HG02938 (cell line): ENCODE results near the gene CCDC88C.
"Not testable (repeated sequence)": the region's sequence is repeated elsewhere in the genome, so short reads cannot be mapped to it uniquely, and the experiment has no call there.

ENCODE experiments used
- ATAC-seq: cut with Tn5 transposase; IDR thresholded peaks from one replicate; pipeline ENCODE4 v1.9.1; 2021; ENCODE audit warnings: mild to moderate bottlenecking, moderate library complexity; ENCODE audit not compliant: unreplicated experiment

CCDC88C gene

GRCh38 chr14:91272341-91273272, 145.0 kb downstream of the CCDC88C start:
- ATAC-seq = no peak

DNA sequence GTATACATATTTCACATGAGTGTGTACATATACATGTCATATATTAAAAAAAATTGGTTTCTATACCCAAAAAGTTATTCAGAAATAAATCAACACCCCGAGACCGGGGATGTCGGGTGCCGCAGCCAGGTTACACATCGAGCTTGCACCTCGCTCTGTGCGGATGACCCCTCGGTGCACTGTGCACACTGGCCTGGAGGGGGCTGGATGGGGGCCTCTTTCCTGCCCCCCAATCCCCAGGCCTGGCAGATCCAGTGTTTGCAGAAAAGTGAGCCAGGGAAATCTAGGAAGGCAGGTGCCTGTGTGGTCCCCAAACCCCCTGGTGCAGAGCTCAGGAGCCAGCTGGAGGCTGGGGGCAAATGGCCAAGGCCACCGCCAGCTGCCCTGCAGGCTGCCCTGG, 146.0 kb downstream of the CCDC88C start:
- ATAC-seq = no peak

- ATAC-seq = no peak
These were observed 147.0 kb downstream of the CCDC88C start for GRCh38 chr14:91270619-91271018.

DNA sequence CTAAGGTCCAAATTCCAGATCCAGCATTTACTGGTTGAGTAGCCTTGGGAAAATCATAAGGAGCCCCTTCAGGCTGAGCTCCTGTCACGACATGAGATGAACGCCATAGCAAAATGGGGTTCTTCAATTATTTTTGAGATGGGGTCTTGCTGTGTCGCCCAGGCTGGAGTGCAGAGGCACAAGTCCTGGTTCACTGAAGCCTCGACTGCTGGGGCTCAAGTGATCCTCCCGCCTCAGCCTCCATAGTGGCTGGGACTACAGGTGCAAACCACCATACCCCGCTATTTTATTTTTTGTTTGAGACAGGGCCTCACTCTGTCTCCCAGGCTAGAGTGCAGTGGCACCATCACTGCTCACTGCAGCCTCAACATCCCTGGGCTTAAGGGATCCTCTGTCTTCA, 147.4 kb downstream of the CCDC88C start:
- ATAC-seq = no peak

GRCh38 chr14:91269076-91269991, 148.3 kb downstream of the CCDC88C start:
- no peak for ATAC-seq

GRCh38 chr14:91267965-91268437, 149.6 kb downstream of the CCDC88C start:
- ATAC-seq = no peak

GRCh38 chr14:91266276-91266675, 151.3 kb downstream of the CCDC88C start:
- ATAC-seq = not testable (repeated sequence)

- no peak for ATAC-seq
These were observed 152.2 kb downstream of the CCDC88C start for GRCh38 chr14:91265404-91265803.

DNA sequence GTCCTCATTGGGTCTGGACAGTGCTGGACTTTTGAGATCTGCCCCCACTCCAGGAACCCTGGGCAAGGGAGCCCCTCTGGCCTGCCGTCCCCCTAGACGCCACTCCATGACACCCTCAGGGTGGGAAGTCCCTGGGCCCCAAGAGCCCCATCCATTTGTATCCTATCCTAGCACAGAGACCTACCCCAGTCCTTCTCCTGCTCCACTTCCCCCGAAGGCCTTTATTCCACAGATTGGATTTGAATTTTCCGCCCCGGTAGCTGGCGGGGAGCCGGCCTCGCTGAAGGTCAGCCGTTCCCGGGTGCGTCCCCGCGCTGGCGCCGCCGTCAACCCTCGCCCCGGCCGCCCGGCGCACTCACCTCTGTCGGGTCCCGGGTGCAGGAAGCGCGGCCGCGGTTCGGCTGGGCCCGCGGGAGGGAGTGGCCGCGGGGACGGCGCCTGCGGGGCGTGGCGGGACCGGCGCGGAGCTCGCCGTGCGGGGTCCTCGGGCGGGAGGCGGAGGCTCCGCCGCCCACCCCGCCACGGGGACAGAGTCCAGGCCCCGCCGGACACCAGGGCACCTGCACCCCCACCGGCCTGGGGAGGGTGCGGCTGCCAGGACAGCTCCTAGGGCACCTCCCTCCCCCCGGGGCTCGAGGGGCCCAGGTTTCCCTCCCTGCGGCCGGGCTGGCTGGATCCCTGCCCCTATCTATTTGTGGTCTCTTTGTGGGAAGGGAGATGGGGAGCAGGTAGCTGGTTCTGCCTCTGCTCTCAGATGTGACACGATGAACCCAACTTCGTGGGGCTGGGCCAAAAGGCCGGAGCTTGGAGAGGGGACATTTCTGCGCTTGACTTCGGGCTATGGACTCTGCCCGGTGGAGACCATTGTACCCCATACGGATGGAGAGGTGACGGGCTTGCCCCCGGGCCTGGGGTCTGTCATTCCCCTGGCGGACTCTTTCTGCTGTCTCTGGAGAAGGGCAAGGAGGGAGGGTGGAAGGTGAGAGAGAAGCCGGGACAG, 153.2 kb downstream of the CCDC88C start:
- ATAC-seq = no peak

GRCh38 chr14:91263329-91263728, 154.3 kb downstream of the CCDC88C start:
- no peak for ATAC-seq

- no peak for ATAC-seq
These were observed 155.6 kb downstream of the CCDC88C start for GRCh38 chr14:91261986-91262549.

DNA sequence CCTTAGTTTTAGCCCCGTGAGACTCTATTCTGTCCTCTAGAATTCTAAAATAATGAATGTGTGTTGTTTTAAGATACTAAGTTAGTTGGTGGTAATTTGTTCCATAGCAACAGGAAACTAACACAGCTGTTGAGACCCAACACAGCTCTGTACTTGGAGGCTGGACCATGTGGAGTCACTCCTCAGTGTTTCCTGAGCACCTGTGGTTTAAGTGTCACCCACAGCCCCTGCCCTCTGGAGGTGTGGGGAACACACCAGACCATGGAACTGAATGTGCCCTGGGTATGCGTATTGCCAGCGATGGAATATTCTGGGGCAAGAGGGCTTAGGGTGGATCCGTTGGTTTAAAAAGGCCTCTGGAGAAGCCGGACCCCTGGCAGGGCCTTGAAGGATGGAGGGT, 156.5 kb downstream of the CCDC88C start:
- no peak for ATAC-seq

DNA sequence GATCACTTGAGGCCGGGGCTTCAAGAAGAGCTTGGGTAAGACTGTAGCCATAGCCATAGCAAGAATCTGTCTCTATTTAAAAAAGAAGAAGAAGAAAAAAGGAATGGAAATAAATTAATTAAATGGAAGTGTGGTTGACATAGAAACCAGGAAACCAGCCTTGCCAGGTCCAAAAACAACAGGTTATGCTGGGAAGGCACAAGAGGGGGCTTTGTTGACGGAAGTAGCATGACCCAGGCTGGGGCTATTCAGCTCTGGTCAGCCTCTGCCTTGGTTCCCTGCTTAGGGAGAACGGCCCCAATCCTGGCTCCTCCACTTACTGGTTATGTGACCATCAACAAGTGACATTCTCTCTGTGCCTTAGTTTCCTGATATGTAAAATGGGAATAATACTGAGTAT, 158.7 kb downstream of the CCDC88C start:
- no peak for ATAC-seq

DNA sequence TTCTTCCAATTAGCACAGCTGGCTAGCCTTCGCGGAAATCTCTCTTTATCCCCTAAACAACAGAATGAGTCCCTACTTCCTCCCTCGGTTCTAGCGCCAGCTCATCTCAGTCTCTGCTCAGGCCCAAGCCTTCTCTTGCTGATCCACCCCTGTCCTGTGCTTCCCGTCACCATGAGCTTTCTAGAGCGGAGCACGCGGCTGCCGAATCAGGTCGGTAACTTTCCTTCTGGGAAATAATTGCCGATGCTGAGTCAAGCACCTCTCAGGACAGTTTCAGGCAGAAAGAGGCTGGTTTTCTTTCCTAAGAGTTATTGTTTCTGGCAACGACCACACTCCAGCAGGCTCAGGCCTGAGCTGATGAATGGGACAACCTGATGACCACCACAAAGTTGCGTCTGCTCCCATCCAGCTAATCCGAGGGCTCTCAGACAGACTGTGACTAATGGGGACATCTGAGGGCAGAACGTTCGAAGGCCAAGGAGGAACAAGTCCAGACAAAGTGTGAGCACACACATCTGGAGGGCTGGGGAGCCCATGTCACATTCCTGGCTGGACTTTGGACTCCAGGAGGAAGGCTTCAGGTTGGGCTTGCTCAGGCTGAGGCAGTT, 159.5 kb downstream of the CCDC88C start:
- ATAC-seq = no peak

DNA sequence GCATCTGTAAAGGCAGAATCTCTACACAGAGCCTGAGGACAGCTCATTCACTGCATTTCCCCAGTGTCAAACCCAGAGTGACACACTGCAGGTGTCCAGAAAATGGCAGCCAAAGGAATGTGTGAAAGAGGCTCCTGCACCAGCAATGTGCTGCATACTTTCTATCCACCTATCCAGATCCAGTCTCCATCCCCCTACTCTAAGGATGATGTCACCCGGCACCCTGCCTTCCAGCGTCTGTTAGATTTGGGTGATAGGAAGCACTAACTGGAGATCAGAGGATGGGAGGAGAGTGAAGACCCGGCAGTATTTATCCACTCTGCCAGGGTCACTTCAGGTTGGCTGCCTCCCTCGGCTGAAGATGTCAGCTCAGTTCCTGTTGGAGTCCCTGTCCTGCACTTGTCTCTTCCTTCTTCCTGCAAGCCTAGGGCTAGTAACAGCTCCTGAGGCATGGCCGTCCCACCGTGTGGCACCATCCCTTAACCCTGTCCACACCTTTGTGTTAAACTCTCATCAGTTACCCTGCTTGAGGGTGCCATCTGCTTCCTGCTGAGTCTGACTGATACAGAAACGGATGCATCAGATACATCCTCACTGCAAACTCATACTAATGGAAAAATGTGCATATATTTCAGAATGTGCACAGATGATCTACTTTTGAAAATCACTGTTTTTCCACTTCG, 160.2 kb downstream of the CCDC88C start:
- ATAC-seq = no peak

- ATAC-seq = no peak
These were observed 161.0 kb downstream of the CCDC88C start for GRCh38 chr14:91256661-91257060.

GRCh38 chr14:91255026-91255695, 162.5 kb downstream of the CCDC88C start:
- ATAC-seq = no peak

DNA sequence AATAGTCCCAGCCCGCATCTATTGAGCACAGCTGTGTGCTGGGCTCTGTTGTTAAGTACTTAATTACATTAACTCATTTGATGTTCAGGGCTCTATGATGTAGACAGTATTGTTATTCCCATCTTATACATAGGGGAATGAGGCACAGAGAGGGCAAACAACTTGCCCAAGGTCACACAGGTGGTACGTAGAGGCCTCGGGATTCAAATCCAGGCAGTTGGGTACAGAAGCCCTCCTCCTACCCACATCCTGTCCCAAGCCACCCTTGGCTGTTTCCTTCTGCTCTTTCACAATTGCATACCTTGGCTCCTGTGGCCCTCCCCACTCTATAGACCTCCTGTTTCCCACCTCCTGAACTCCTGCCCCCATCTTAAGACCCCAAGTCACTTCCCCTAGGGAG, 163.2 kb downstream of the CCDC88C start:
- ATAC-seq = no peak
